HCT116 (cell line): ENCODE measurements around the gene NR1H4. TPM values are rescaled to one million over a fixed set of nuclear protein-coding genes. Genes with fewer than 3 reads are reported as not detected.

Source experiments
- ATAC-seq: fragments of 200-7000 bp; cut with Tn5 transposase; 2 replicates; pipeline ENCODE4 v1.9.1; 2020; ENCODE audit warnings: mild to moderate bottlenecking, moderate library complexity
- BruUV-seq: library from RNA; stranded (reverse); fragments of 400-500 nt; replicated peaks from 2 replicates; lab custom pipeline; 2021; lab: Mats Ljungman, UMichigan
- CTCF ChIA-PET: fragments of 300-600 bp; sonication (Branson Sonifier 250); formaldehyde crosslinking; loops from one replicate; lab custom pipeline; 2021; ENCODE audit warnings: antibody characterized with exemption; lab: Charles Lee
- POLR2A ChIA-PET: fragments of 300-600, 350-600 bp; sonication (Branson Sonifier 250); formaldehyde crosslinking; loops from one replicate; lab custom pipeline; 2021; ENCODE audit warnings: antibody characterized with exemption; lab: Charles Lee
- RAD21 ChIA-PET, 2 experiments: fragments of 300-600 bp; sonication (Branson Sonifier 250); formaldehyde crosslinking; loops; one replicate each; lab custom pipeline; 2023; ENCODE audit warnings: low total read pairs in 2 of 2; ENCODE audit not compliant: uncharacterized antibody in 2 of 2, unreplicated experiment in 2 of 2, low non-redundant PET in 1 of 2; lab: Charles Lee
- DNase-seq: peaks from one replicate; pipeline ENCODE4 v3.0.0-alpha.2; 2010; ENCODE audit warnings: low read depth, low spot score
- H2AFZ ChIP-seq: fragments of 200-600 bp; shearing (Covaris generic), sonication (generic); 2 replicates; pipeline ENCODE4 v1.6.1; 2017; ENCODE audit warnings: low read depth, mixed run types, mixed read lengths, antibody characterized with exemption, low read length; ENCODE audit not compliant: poor library complexity, severe bottlenecking
- H3K27ac ChIP-seq: 2 replicates; pipeline ENCODE4 v1.5.1; 2012; ENCODE audit warnings: low read depth, low read length
- H3K27me3 ChIP-seq: fragments of 200-600 bp; sonication (generic); 2 replicates; pipeline ENCODE4 v1.6.1; 2016; ENCODE audit warnings: mixed run types, low read length, mixed read lengths; ENCODE audit not compliant: insufficient read depth
- H3K36me3 ChIP-seq, 2 experiments: fragments of 200-500 bp in 1 of 2; fragments of 200-600 bp in 1 of 2; sonication (Bioruptor generic) in 1 of 2; sonication (generic) in 1 of 2; 2 replicates each; pipeline versions ENCODE4 v1.5.1 to v1.6.1; 2014 to 2016; ENCODE audit warnings: low read length in 2 of 2, inconsistent platforms in 1 of 2, mixed read lengths in 1 of 2, mixed run types in 1 of 2; ENCODE audit not compliant: insufficient read depth in 2 of 2, control insufficient read depth in 1 of 2
- H3K4me1 ChIP-seq, 2 experiments: fragments of 200-600 bp in 1 of 2; sonication (generic) in 1 of 2; 2 replicates each; pipeline versions ENCODE4 v1.5.1 to v1.6.1; 2012 to 2017; ENCODE audit warnings: low read length in 2 of 2, inconsistent platforms in 1 of 2, mild to moderate bottlenecking in 1 of 2, mixed read lengths in 1 of 2, mixed run types in 1 of 2, moderate library complexity in 1 of 2; ENCODE audit not compliant: insufficient read depth in 2 of 2, control insufficient read depth in 1 of 2
- H3K4me2 ChIP-seq: fragments of 200-600 bp; sonication (generic); 2 replicates; pipeline ENCODE4 v1.6.1; 2017; ENCODE audit warnings: mixed run types, low read length, mixed read lengths
- H3K4me3 ChIP-seq, 2 experiments: fragments of 200-600 bp in 1 of 2; sonication (generic) in 1 of 2; replicated peaks in 1 of 2; 2 replicates each; pipeline ENCODE4 v1.5.1; 2011 to 2016; ENCODE audit warnings: low read length in 2 of 2, control low read depth in 1 of 2, low read depth in 1 of 2, mild to moderate bottlenecking in 1 of 2, mixed read lengths in 1 of 2, mixed run types in 1 of 2
- H3K79me2 ChIP-seq: fragments of 200-600 bp; sonication (generic); 2 replicates; pipeline ENCODE4 v1.6.1; 2017; ENCODE audit warnings: mild to moderate bottlenecking, mixed run types, low read length, moderate library complexity, mixed read lengths; ENCODE audit not compliant: insufficient read depth
- H3K9ac ChIP-seq: fragments of 200-600 bp; sonication (generic); 2 replicates; pipeline ENCODE4 v1.6.1; 2016; ENCODE audit warnings: low read length, mixed read lengths
- H3K9me2 ChIP-seq: fragments of 200-600 bp; sonication (generic), shearing (Covaris generic); 2 replicates; pipeline ENCODE4 v1.6.1; 2017; ENCODE audit warnings: mixed run types, mild to moderate bottlenecking, moderate library complexity; ENCODE audit not compliant: insufficient read depth
- H3K9me3 ChIP-seq, 2 experiments: fragments of 200-500 bp in 1 of 2; fragments of 200-600 bp in 1 of 2; sonication (Bioruptor generic) in 1 of 2; sonication (generic) in 1 of 2; 2 replicates each; pipeline ENCODE4 v1.6.1; 2014 to 2017; ENCODE audit warnings: low read length in 2 of 2, mixed read lengths in 2 of 2, inconsistent platforms in 1 of 2, low read depth in 1 of 2, mild to moderate bottlenecking in 1 of 2, mixed run types in 1 of 2, moderate library complexity in 1 of 2; ENCODE audit not compliant: control insufficient read depth in 1 of 2, insufficient read depth in 1 of 2
- H4K20me1 ChIP-seq: fragments of 200-600 bp; sonication (generic), shearing (Covaris generic); 2 replicates; pipeline ENCODE4 v1.6.1; 2017; ENCODE audit warnings: mixed run types, mild to moderate bottlenecking, moderate library complexity; ENCODE audit not compliant: insufficient read depth
- ATF3 ChIP-seq: IDR thresholded peaks from 2 replicates; pipeline ENCODE4 v1.6.1; 2012
- CTCF ChIP-seq, 3 experiments: fragments of 200-600 bp in 1 of 3; sonication (generic) in 1 of 3; IDR thresholded peaks in 2 of 3; conservative IDR thresholded peaks in 1 of 3; 2 replicates each; pipeline ENCODE4 v1.5.1; 2012 to 2017; ENCODE audit warnings: low read depth in 2 of 3, low read length in 2 of 3, antibody characterized with exemption in 1 of 3, borderline replicate concordance in 1 of 3, control low read depth in 1 of 3, mild to moderate bottlenecking in 1 of 3, mixed read lengths in 1 of 3, mixed run types in 1 of 3, moderate library complexity in 1 of 3; ENCODE audit not compliant: insufficient read depth in 1 of 3
- ELF1 ChIP-seq: IDR thresholded peaks from 2 replicates; pipeline ENCODE4 v1.6.1; 2012; ENCODE audit warnings: low read depth, borderline replicate concordance
- EZH2 ChIP-seq: fragments of 200-600 bp; sonication (generic); IDR thresholded peaks from 2 replicates; pipeline ENCODE4 v1.6.1; 2017; ENCODE audit warnings: antibody characterized with exemption, mixed run types
- EZH2phosphoT487 ChIP-seq: fragments of 200-600 bp; IDR thresholded peaks from 2 replicates; pipeline ENCODE4 v1.6.1; 2018; ENCODE audit warnings: antibody characterized with exemption, borderline replicate concordance
- FOSL1 ChIP-seq: IDR thresholded peaks from 2 replicates; pipeline ENCODE4 v1.6.1; 2012; ENCODE audit warnings: low read depth
- JUND ChIP-seq: IDR thresholded peaks from 2 replicates; pipeline ENCODE4 v1.6.1; 2012
- MAX ChIP-seq: IDR thresholded peaks from 2 replicates; pipeline ENCODE4 v1.6.1; 2012
- POLR2A ChIP-seq: IDR thresholded peaks from 2 replicates; pipeline ENCODE4 v1.7.0; 2011; ENCODE audit warnings: borderline replicate concordance; ENCODE audit not compliant: insufficient read depth, insufficient read length; ENCODE audit errors: extremely low read depth
- POLR2AphosphoS5 ChIP-seq: IDR thresholded peaks from 2 replicates; pipeline ENCODE4 v1.6.1; 2011; ENCODE audit warnings: mild to moderate bottlenecking, low read depth, low read length, moderate library complexity
- REST ChIP-seq: IDR thresholded peaks from 2 replicates; pipeline ENCODE4 v1.6.1; 2012; ENCODE audit warnings: low read depth
- SIN3A ChIP-seq: IDR thresholded peaks from 2 replicates; pipeline ENCODE4 v1.6.1; 2012; ENCODE audit warnings: low read depth
- TCF7L2 ChIP-seq: IDR thresholded peaks from 2 replicates; pipeline ENCODE4 v1.7.0; 2011; ENCODE audit warnings: borderline replicate concordance, inconsistent platforms; ENCODE audit not compliant: insufficient read depth, insufficient read length; ENCODE audit errors: extremely low read depth
- YY1 ChIP-seq: IDR thresholded peaks from 2 replicates; pipeline ENCODE4 v1.6.1; 2011; ENCODE audit warnings: low read length, low read depth, moderate library complexity, mild to moderate bottlenecking; ENCODE audit not compliant: insufficient replicate concordance; ENCODE audit errors: extremely low read depth
- intact Hi-C: fragments of 100-400 bp; cut with micrococcal nuclease; formaldehyde crosslinking; loops from 2 replicates; pipeline ENCODE4 v1.10.0; 2022
- total RNA-seq: library from RNA; stranded (reverse); gene quantifications from one replicate; pipeline ENCODE4 v1.2.1, GENCODE V29; 2021; ENCODE audit not compliant: unreplicated experiment

The NR1H4 gene
- total RNA-seq, 1 experiment from 2014 or later = not detected

GRCh38 chr12:100515968-100516367 lies 42.3 kb downstream of the NR1H4 start:
- H3K9me2 ChIP-seq = no peaks in the 10 kb centered on the region
- ATAC-seq (no peak), DNase-seq (no peak)
- no peak for TF ChIP-seq MAX
- TF ChIP-seq SIN3A = no peak
- TF ChIP-seq EZH2phosphoT487 = no peak
- TF ChIP-seq POLR2AphosphoS5 = no peak
- TF ChIP-seq FOSL1 = no peak
- TF ChIP-seq YY1 = no peak
- TF ChIP-seq JUND = no peak
- TF ChIP-seq POLR2A = no peak
- H3K9ac ChIP-seq = no peak overlapping the region
- ChIA-PET RAD21 (no interaction called here), CTCF (no interaction called here), POLR2A (no interaction called here)
- H4K20me1 ChIP-seq = no peaks in the 10 kb centered on the region
- no peak overlapping the region for H2AFZ ChIP-seq
- H3K27me3 ChIP-seq = peaks cover 8% of the 10 kb centered on the region
- H3K9me3 ChIP-seq = no peaks in the 10 kb centered on the region
- no TSS peak for BruUV-seq
- H3K79me2 ChIP-seq = no peaks in the 10 kb centered on the region
- H3K4me1 ChIP-seq = no peaks in the 10 kb centered on the region
- no peak overlapping the region for H3K4me2 ChIP-seq
- H3K4me3 ChIP-seq = no peak overlapping the region
- H3K27ac ChIP-seq = no peak overlapping the region
- intact Hi-C loops = no loop called here
- H3K36me3 ChIP-seq = no peaks in the 10 kb centered on the region

- Histone ChIP-seq H2AFZ (no peak overlapping the region), H3K27ac (no peak overlapping the region), H3K9me2 (no peaks in the 10 kb centered on the region), H3K4me1 (no peaks in the 10 kb centered on the region), H3K9me3 (no peaks in the 10 kb centered on the region), H3K79me2 (no peaks in the 10 kb centered on the region), H3K36me3 (no peaks in the 10 kb centered on the region), H3K9ac (no peak overlapping the region), H3K4me2 (no peak overlapping the region), H4K20me1 (no peaks in the 10 kb centered on the region), H3K4me3 (no peak overlapping the region), H3K27me3 (peaks cover 14% of the 10 kb centered on the region)
- no TSS peak for BruUV-seq
- RAD21 ChIA-PET = no interaction called here
- intact Hi-C loops = no loop called here
- CTCF ChIA-PET = interaction anchor here (0.7 kb wide), 1 partner anchor 135 kb away, joined by 3 read pairs; no protein-coding TSS in a partner anchor
- POLR2A ChIA-PET = no interaction called here
- DNase-seq = no peak
- ATAC-seq = no peak
- TF ChIP-seq YY1 = no peak
- TF ChIP-seq CTCF (IDR thresholded peaks at IDR 0.05 in 2 of 3, conservative IDR thresholded peaks at IDR 0.05 in 1 of 3; ENCODE audit: borderline replicate concordance in 1 of 3, insufficient read depth in 1 of 3, low read depth in 2 of 3, low read length in 2 of 3) = no peak
- no peak for TF ChIP-seq POLR2A
- no peak for TF ChIP-seq REST
- TF ChIP-seq ELF1 = no peak
- no peak for TF ChIP-seq JUND
- TF ChIP-seq TCF7L2 = no peak
- TF ChIP-seq EZH2 = no peak
- no peak for TF ChIP-seq FOSL1
- no peak for TF ChIP-seq ATF3
Measured at GRCh38 chr12:100518376-100518775, 44.7 kb downstream of the NR1H4 start.
